PC-9 (cell line): ENCODE data around the gene ZNF394. TPM values are rescaled to one million over a fixed set of nuclear protein-coding genes. Genes with fewer than 3 reads are reported as not detected.
A peak's percentile ranks its signal among the peaks of the same experiment; 100 is the strongest.

Experiments used
- BruUV-seq: library from RNA; stranded (reverse); fragments of 400-500 nt; replicated peaks from 2 replicates; lab custom pipeline; 2021; lab: Mats Ljungman, UMichigan
- CTCF ChIA-PET: fragments of 300-600 bp; sonication (Branson Sonifier 250); formaldehyde crosslinking; loops from one replicate; lab custom pipeline; 2022; ENCODE audit warnings: antibody characterized with exemption; lab: Charles Lee
- POLR2A ChIA-PET: fragments of 300-600 bp; sonication (Branson Sonifier 250); formaldehyde crosslinking; loops from one replicate; lab custom pipeline; 2022; ENCODE audit warnings: antibody characterized with exemption; ENCODE audit not compliant: unreplicated experiment; lab: Charles Lee
- DNase-seq, 2 experiments: peaks; one replicate each; pipeline versions ENCODE4 v3.0.0 to v3.0.0-alpha.2; 2015 to 2022; ENCODE audit warnings: mixed read lengths in 1 of 2
- H2AFZ ChIP-seq: fragments of 200-600 bp; sonication (generic); 2 replicates; pipeline ENCODE4 v1.8.1; 2017; ENCODE audit warnings: antibody characterized with exemption
- H3F3A ChIP-seq: fragments of 200-600 bp; sonication (generic); 2 replicates; pipeline ENCODE4 v1.8.1; 2017; ENCODE audit warnings: antibody characterized with exemption, mild to moderate bottlenecking, low read depth; ENCODE audit not compliant: insufficient read depth
- H3K27ac ChIP-seq: fragments of 200-600 bp; sonication (generic); 2 replicates; pipeline ENCODE4 v1.6.1; 2016; ENCODE audit warnings: mixed run types
- H3K27me3 ChIP-seq: fragments of 200-600 bp; sonication (generic); 2 replicates; pipeline ENCODE4 v1.6.1; 2016; ENCODE audit warnings: low read depth, mixed run types; ENCODE audit not compliant: insufficient read depth
- H3K36me3 ChIP-seq: fragments of 200-600 bp; sonication (generic); 2 replicates; pipeline ENCODE4 v1.6.1; 2016; ENCODE audit warnings: low read depth, mixed run types
- H3K4me1 ChIP-seq: fragments of 200-600 bp; sonication (generic); replicated peaks from 2 replicates; pipeline ENCODE4 v1.6.1; 2016; ENCODE audit warnings: mixed run types; ENCODE audit not compliant: insufficient read depth
- H3K4me2 ChIP-seq: fragments of 200-600 bp; sonication (generic); 2 replicates; pipeline ENCODE4 v1.6.1; 2017; ENCODE audit warnings: mixed run types
- H3K4me3 ChIP-seq: fragments of 200-600 bp; sonication (generic); 2 replicates; pipeline ENCODE4 v1.6.1; 2016; ENCODE audit warnings: mixed run types
- H3K79me2 ChIP-seq: fragments of 200-600 bp; sonication (generic); 2 replicates; pipeline ENCODE4 v1.6.1; 2017; ENCODE audit warnings: low read depth, mixed run types
- H3K9me2 ChIP-seq: fragments of 200-600 bp; sonication (generic); 2 replicates; pipeline ENCODE4 v1.8.1; 2017; ENCODE audit warnings: mild to moderate bottlenecking; ENCODE audit not compliant: insufficient read depth
- H3K9me3 ChIP-seq: fragments of 200-600 bp; sonication (generic); 2 replicates; pipeline ENCODE4 v1.8.1; 2016; ENCODE audit warnings: low read depth; ENCODE audit not compliant: insufficient read depth
- H4K20me1 ChIP-seq: fragments of 200-600 bp; sonication (generic); 2 replicates; pipeline ENCODE4 v1.8.1; 2017; ENCODE audit not compliant: insufficient read depth
- CTCF ChIP-seq: fragments of 200-600 bp; sonication (generic); conservative IDR thresholded peaks from 2 replicates; pipeline ENCODE4 v1.6.1; 2017; ENCODE audit warnings: mixed run types, antibody characterized with exemption, mild to moderate bottlenecking, moderate library complexity
- EZH2 ChIP-seq: fragments of 200-600 bp; sonication (generic); IDR thresholded peaks from 2 replicates; pipeline ENCODE4 v1.8.0; 2017; ENCODE audit warnings: antibody characterized with exemption, low read depth
- intact Hi-C: fragments of 100-400 bp; cut with micrococcal nuclease; formaldehyde crosslinking; loops from one replicate; pipeline ENCODE4 v1.10.0; 2022; ENCODE audit not compliant: unreplicated experiment
- total RNA-seq: library from RNA; stranded (reverse); gene quantifications from 2 replicates; pipeline ENCODE4 v1.2.3, GENCODE V29; 2021

Gene ZNF394
- total RNA-seq, 1 experiment from 2014 or later = 21.1 TPM

DNA sequence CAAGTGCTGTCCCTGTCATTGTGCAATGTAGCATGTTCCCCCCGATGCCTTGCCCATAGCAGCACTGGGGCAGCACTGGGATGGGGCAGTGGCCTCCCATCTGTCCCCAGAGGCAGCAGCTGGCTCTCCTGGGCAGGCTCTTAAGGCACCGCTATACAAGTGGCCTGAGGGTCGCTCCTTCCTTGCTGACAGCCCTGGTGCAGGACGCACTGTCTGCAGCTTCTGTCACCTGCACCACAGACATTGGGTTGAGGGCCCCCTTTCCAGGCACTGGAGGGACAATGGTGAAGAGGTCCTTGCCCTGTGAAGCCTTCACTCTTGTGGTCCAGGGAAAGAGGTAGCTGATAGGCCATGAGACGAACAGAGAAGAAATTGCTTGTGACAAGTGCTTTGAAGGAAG is 50.8 kb downstream of the ZNF394 start:
- POLR2A ChIA-PET = no interaction called here

GRCh38 chr7:99448855-99449254 is 51.2 kb downstream of the ZNF394 start:
- Histone ChIP-seq H3K4me2 (no peak overlapping the region), H3K9me2 (no peaks in the 10 kb centered on the region), H4K20me1 (0 out of 2 replicates have a peak, but pooled peaks cover 7% of the 10 kb centered on the region), H3F3A (no peaks in the 10 kb centered on the region; the same call in 1 of the 2 replicates), H3K27me3 (no peaks in the 10 kb centered on the region), H3K36me3 (peaks cover 10% of the 10 kb centered on the region), H3K27ac (no peak overlapping the region), H3K4me3 (no peak overlapping the region), H3K4me1 (no peaks in the 10 kb centered on the region), H3K9me3 (no peaks in the 10 kb centered on the region), H3K79me2 (no peaks in the 10 kb centered on the region), H2AFZ (no peak overlapping the region)
- DNase-seq = no peak
- intact Hi-C loops = no loop called here
- TF ChIP-seq EZH2 (no peak), CTCF (no peak)
- CTCF ChIA-PET = no interaction called here
- POLR2A ChIA-PET = no interaction called here
- no TSS peak for BruUV-seq

More for the DNA sequence above, 50.8 kb downstream of the ZNF394 start:
- no peaks in the 10 kb centered on the region; the same call in 1 of the 2 replicates for H3F3A ChIP-seq
- no peak overlapping the region for H2AFZ ChIP-seq
- H3K4me3 ChIP-seq = no peak overlapping the region
- BruUV-seq = no TSS peak
- H3K9me3 ChIP-seq = no peaks in the 10 kb centered on the region
- DNase-seq = no peak
- H4K20me1 ChIP-seq = 0 out of 2 replicates have a peak, but pooled peaks cover 7% of the 10 kb centered on the region
- no peak overlapping the region for H3K27ac ChIP-seq
- H3K4me1 ChIP-seq = no peaks in the 10 kb centered on the region
- intact Hi-C loops = no loop called here
- no peaks in the 10 kb centered on the region for H3K27me3 ChIP-seq
- TF ChIP-seq CTCF = no peak
- no peak for TF ChIP-seq EZH2
- no peak overlapping the region for H3K4me2 ChIP-seq
- CTCF ChIA-PET = no interaction called here
- H3K79me2 ChIP-seq = no peaks in the 10 kb centered on the region
- no peaks in the 10 kb centered on the region for H3K9me2 ChIP-seq
- peaks cover 10% of the 10 kb centered on the region for H3K36me3 ChIP-seq

- H3K79me2 ChIP-seq = no peaks in the 10 kb centered on the region
- H3K36me3 ChIP-seq = peaks cover 15% of the 10 kb centered on the region
- no peaks in the 10 kb centered on the region for H3K27me3 ChIP-seq
- intact Hi-C loops = no loop called here
- no peaks in the 10 kb centered on the region for H3K9me2 ChIP-seq
- H3F3A ChIP-seq = no peaks in the 10 kb centered on the region; the same call in 1 of the 2 replicates
- no peak overlapping the region for H3K4me2 ChIP-seq
- no peak overlapping the region for H3K27ac ChIP-seq
- ChIA-PET CTCF (interaction anchor here (0.6 kb wide), 1 partner anchor 540 kb away, joined by 6 read pairs; no protein-coding TSS in a partner anchor), POLR2A (no interaction called here)
- 0 out of 2 replicates have a peak, but pooled peaks cover 7% of the 10 kb centered on the region for H4K20me1 ChIP-seq
- no peak overlapping the region for H2AFZ ChIP-seq
- BruUV-seq = no TSS peak
- H3K9me3 ChIP-seq = no peaks in the 10 kb centered on the region
- no peaks in the 10 kb centered on the region for H3K4me1 ChIP-seq
- DNase-seq = no peak
- H3K4me3 ChIP-seq = no peak overlapping the region
- TF ChIP-seq EZH2 (no peak), CTCF (peak; percentile 60)
Observed at GRCh38 chr7:99447943-99448342, 52.1 kb downstream of the ZNF394 start.
